ENCODE data around the gene ARGFX.

The ARGFX gene

DNA sequence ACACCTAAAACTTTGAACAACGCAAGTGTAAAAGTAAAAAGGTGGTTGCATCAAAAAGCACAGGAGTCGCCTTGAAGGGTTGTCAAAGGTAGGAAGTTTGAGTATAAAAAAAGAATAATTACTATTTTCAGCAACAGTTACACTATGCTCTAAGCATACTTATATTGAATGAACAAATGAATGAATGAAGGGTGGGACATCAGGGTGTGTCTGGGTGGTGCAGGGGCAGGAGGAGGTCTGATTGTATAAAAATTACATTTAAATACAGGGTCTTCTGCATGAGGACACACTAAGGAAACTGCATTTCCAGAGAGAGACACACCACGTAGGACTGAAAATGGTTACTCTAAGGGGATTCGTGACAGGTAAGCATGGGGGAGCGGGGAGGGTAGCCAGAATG lies at the start of gene ARGFX:
TSS of gene ARGFX (plus strand) at position 301 of the 400 bp plus-strand sequence. CDS start 2,765 bp downstream, outside the sequence.
- Mint-ChIP-seq H3K27me3 (no peaks in the 10 kb centered on the region), H3K4me3 (no peak within 1 kb of the TSS), H3K36me3 (no peaks in the 10 kb centered on the region)

DNA sequence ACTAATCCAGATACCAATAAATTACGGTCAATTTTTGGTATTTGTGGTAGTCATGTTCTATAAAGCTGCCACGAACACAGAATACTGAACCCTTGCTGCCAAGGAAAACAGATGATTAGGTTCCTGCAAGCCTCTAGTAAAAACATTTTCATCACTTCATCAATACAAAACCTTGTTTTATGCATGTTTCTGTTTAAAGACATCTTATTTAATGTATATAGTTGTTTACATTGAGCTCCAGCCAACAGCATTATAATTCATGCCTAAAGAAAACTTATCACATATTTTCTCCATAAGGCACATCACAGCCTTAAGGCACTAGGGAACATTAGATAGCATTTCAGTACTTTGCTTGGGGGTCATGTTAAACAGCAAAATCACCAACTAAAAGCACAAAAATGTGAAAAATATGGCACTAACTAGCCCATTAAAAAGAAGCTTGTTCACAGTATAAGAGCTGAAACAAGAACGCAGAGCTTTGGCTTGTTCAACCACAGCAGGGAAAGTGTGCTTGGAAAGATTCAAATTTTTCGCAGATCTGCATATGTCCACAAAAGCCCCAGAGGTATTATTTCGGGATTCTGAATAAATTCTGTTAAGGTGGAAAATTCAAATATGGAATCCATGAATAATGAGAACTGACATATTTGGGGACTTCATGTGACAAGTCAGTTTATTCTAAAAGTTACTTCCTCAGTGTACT lies 49.6 kb upstream of the ARGFX start:
- Mint-ChIP-seq H3K4me3 (no peak overlapping the region), H3K9me3 (ENCODE audit: low read depth) (peaks cover 14% of the 10 kb centered on the region), H3K36me3 (peaks cover 14% of the 10 kb centered on the region), H3K4me1 (ENCODE audit: low read depth) (no peaks in the 10 kb centered on the region), H3K27ac (no peak overlapping the region), H3K27me3 (no peaks in the 10 kb centered on the region)

More for the DNA sequence above, at the start of gene ARGFX:
- H3K4me1 Mint-ChIP-seq (ENCODE audit: low read depth) = no peaks in the 10 kb centered on the region
- H3K27ac Mint-ChIP-seq = no peak within 1 kb of the TSS
- H3K9me3 Mint-ChIP-seq (ENCODE audit: low read depth) = no peaks in the 10 kb centered on the region

DNA sequence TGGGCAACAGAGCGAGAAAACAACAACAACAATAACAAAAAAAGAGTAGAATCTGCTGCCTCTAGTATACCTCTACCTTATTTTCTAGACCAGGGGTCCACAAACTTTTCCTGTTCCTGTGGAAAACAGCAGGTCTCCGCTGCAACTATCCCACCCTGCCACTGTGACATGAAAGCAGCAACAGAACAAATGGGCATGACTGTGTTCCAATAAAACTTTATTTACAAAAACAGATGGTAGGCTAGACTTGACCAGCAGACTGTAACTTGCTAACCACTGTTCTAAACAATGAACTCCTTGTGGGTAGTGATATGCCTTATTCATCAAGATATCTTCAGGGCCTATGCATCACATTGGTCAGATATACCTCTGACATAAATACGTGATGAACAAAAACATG lies 47.2 kb upstream of the ARGFX start:
- no peak overlapping the region for H3K4me3 Mint-ChIP-seq
- H3K4me1 Mint-ChIP-seq (ENCODE audit: low read depth) = no peaks in the 10 kb centered on the region
- peaks cover 14% of the 10 kb centered on the region for H3K36me3 Mint-ChIP-seq
- peaks cover 12% of the 10 kb centered on the region for H3K9me3 Mint-ChIP-seq (ENCODE audit: low read depth)
- H3K27me3 Mint-ChIP-seq = no peaks in the 10 kb centered on the region
- H3K27ac Mint-ChIP-seq = no peak overlapping the region

DNA sequence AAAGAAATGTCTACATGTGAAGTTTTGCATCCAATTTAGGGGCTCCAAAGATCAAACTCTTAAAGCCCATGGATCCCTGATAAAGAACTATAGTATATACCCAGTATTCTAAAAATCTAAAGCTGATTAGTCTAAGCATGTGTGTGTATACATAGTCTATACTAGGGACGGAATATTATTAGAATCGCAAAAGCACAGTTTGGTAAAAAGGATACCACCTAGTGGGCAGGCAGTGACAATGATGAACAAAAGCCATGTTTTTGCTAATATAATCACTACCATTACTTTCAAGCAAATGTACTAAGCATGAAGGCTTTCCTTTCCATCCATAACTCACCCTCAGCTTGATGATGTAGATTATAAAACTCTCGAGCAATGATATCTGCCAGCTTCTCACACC lies 38.4 kb upstream of the ARGFX start:
- H3K4me1 Mint-ChIP-seq (ENCODE audit: low read depth) = no peaks in the 10 kb centered on the region
- no peak overlapping the region for H3K27ac Mint-ChIP-seq
- no peaks in the 10 kb centered on the region for H3K9me3 Mint-ChIP-seq (ENCODE audit: low read depth)

DNA sequence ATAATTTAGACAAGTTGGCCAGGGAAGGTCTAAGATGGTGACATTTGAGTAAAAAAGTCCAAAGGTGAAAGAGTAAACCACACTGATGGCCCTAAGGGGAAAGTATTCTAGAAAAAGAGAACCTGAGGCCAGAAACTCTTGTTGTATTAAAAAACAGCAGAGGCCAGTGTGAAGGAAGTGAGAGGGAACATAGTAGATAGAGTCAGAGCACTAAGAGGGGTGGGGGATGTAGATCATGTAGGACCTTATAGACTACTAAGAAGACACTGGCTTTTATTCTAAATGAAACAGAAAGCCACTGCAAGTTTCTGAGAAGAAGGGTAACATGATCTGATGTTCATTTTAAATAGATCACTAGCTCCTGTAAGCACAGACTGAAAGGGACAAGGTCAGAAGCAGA lies 36.5 kb upstream of the ARGFX start:
- Mint-ChIP-seq H3K4me3 (no peak overlapping the region), H3K36me3 (peaks cover 2% of the 10 kb centered on the region), H3K9me3 (ENCODE audit: low read depth) (no peaks in the 10 kb centered on the region), H3K27ac (no peak overlapping the region), H3K4me1 (ENCODE audit: low read depth) (no peaks in the 10 kb centered on the region), H3K27me3 (no peaks in the 10 kb centered on the region)

More for the DNA sequence above, 38.4 kb upstream of the ARGFX start:
- H3K27me3 Mint-ChIP-seq = no peaks in the 10 kb centered on the region
- H3K4me3 Mint-ChIP-seq = no peak overlapping the region
- peaks cover 2% of the 10 kb centered on the region for H3K36me3 Mint-ChIP-seq

DNA sequence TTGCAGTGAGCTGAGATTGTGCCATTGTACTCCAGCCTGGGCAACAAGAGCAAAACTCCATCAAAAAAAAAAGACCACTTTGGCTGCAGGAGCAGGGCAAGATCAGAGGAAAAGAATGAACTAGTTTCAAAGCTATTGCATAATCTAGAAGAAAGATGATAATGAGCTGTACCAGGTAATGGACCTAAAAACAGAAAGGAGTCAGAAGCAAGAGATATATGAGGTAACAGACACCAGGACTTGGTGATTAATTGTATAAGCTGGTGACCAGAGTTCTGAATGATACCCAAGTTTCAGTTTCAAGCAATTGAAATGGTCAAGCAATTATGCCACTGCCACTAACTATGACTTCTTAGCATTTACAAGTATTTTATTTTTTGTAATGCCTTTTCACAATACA lies 24.8 kb upstream of the ARGFX start:
- Mint-ChIP-seq H3K27me3 (no peaks in the 10 kb centered on the region), H3K9me3 (ENCODE audit: low read depth) (no peaks in the 10 kb centered on the region), H3K4me1 (ENCODE audit: low read depth) (peaks cover 8% of the 10 kb centered on the region), H3K27ac (no peak overlapping the region), H3K36me3 (peaks cover 3% of the 10 kb centered on the region), H3K4me3 (no peak overlapping the region)

DNA sequence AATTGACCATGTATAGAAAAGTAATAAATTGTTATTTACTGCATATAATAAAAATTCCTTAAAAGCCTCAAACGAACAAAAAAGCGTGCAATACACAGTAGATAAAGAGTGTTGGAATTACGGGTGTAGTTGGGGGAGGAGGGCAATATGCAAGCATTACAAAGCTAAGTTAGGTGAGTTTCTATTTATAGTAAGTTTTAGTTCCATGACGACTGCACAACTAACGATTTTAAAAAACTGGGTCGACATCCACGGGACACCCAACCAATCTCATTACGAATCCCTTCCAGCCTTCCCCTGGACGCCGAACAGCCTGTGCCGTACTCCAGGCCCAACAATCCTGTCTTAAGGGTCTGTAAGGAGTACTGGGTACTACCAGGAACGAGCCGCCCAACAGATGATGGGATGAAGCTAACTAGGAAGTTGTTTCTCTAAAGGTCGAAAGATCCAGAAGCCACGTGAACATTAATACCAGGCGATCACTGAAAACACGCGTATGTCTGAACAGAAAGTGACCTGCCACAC lies 22.6 kb upstream of the ARGFX start:
- Mint-ChIP-seq H3K4me1 (ENCODE audit: low read depth) (peaks cover 8% of the 10 kb centered on the region), H3K4me3 (peak overlapping the region; percentile 95), H3K9me3 (ENCODE audit: low read depth) (no peaks in the 10 kb centered on the region), H3K36me3 (no peaks in the 10 kb centered on the region), H3K27ac (peak overlapping the region; percentile 80), H3K27me3 (no peaks in the 10 kb centered on the region)

DNA sequence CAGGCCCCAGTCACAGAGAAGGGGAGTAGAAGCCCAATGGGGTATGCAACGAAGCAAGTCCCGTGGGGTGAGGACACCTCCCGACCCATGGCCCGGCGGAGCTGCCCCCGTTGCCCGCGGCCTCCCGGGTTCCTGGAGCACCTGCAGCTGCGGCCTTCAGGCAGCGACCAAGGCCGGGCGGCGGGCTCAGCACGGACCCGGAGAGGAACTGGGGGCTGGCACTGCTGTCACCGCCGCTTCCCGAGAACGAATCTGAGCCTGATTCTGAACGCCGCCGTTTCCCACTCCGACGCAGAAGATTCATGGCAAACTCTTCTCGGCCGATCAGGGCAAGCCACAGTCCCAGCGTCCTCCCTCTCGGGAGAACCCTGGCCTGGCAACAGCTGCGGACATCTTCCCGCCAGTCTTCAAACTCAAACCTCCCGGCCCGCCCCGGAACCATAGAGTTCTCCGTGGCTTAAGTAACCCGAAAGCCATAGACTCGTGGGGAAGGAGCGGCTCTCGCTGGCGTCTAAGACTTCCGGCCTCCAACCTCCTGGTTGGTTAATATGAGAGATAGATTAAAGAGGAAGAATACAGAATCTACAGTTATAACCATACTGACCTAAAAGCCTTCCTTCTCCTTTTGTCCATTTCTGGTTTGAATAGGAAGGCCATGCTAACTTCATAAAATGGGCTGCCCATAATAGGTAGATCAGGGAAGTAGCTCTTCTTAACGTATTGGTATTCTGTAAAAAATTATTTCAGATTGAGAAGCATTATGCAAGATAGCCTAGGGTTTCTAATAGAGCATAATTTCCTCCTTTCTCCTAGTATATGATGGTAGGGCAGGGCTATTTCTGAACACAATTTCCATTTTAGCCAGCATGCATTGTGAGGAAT lies 21.9 kb upstream of the ARGFX start, which contains the start of gene POLQ:
TSS of gene POLQ (minus strand) at position 415 of the 882 bp plus-strand sequence. CDS start at position 304, 111 bp downstream.
- Mint-ChIP-seq H3K27me3 (no peaks in the 10 kb centered on the region), H3K4me3 (peak within 1 kb of the TSS; percentile 95), H3K27ac (peak within 1 kb of the TSS; percentile 96), H3K9me3 (ENCODE audit: low read depth) (no peaks in the 10 kb centered on the region), H3K4me1 (ENCODE audit: low read depth) (peaks cover 8% of the 10 kb centered on the region), H3K36me3 (no peaks in the 10 kb centered on the region)

DNA sequence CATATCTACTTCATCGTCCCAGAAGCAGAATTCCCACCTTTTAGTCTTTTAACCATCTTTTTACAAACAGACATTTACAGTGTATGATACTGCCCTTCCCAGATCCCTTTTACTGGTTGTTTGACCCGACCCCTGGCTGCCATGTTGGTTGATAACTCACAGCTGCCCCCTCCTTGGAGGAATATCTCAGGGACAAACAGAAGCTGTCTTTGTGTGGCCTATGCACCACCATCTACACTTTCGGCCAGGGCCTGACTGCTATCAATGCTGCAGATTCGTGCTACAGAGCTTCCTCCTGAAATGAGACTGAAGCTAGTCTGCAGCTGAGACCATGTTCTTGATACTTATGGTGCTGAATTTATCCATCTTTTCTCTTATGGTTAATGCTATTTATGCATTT lies 15.4 kb upstream of the ARGFX start:
- no peaks in the 10 kb centered on the region for H3K9me3 Mint-ChIP-seq (ENCODE audit: low read depth)
- no peak overlapping the region for H3K4me3 Mint-ChIP-seq
- H3K36me3 Mint-ChIP-seq = no peaks in the 10 kb centered on the region
- no peak overlapping the region for H3K27ac Mint-ChIP-seq
- H3K27me3 Mint-ChIP-seq = peaks cover 5% of the 10 kb centered on the region
- H3K4me1 Mint-ChIP-seq (ENCODE audit: low read depth) = no peaks in the 10 kb centered on the region

DNA sequence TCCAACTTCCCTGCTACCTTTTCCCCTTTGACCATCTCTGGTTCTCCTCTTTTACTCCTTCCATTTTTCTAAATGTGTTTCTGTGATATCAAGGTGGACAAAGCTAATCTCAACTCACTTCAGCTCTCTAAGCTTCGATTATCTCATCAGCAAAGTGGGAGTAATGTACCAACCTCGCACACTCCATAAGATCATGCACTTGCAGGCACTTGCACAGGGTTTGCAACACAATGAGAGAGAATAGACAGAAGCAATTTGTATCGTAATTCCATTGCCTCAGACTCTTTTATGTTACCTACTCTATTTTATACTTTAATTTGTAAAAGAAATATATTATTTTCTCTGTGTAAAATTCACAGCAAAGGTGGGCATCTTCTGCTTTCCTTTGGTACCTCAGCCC lies 15.0 kb upstream of the ARGFX start:
- H3K9me3 Mint-ChIP-seq (ENCODE audit: low read depth) = no peaks in the 10 kb centered on the region
- H3K27ac Mint-ChIP-seq = no peak overlapping the region
- no peaks in the 10 kb centered on the region for H3K36me3 Mint-ChIP-seq
- H3K4me1 Mint-ChIP-seq (ENCODE audit: low read depth) = no peaks in the 10 kb centered on the region
- no peak overlapping the region for H3K4me3 Mint-ChIP-seq
- peaks cover 5% of the 10 kb centered on the region for H3K27me3 Mint-ChIP-seq

DNA sequence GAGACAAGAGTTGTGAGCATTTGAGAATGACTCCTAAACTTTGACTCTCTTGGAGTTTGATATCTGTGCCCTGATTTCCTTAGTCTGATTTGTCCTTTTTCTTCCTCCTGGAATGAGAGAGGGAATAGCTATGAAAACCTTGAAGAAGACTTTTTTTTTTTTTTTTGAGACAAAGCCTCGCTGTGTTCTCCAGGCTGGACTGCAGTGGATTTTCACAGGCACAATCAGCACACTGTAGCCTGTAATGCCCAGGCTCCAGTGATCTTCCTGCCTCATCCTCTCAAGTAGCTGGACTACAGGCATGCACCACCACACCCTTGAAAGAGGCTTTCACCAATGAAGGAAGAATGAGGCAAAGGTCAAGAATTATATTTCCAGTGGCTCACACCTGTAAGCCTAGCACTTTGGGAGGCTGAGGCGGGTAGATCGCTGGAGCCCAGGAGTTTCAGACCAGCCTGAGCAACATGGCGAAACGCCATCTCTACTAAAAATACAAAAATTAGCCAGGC lies 10.3 kb upstream of the ARGFX start:
- Mint-ChIP-seq H3K4me3 (no peak overlapping the region), H3K27ac (no peak overlapping the region), H3K36me3 (no peaks in the 10 kb centered on the region)

DNA sequence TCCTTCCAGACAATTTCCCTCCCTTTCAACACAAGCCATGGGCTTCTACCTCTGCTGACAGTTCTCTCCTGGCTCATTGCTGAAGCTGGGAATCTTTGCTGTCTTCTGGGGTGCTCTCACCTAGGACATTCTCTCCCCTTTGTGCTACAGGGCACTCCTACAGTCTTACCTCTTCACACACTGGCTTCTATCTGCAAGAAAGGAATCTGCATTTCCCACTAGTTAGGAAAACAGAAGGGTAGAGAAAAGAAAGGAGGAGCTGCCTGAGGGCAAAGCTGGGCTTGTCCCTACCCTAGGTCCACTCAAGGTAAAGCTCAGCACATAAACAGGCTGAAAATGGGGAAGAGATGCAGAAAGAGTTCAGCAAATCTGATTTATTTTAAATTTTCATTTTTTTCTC lies 5.6 kb upstream of the ARGFX start:
- H3K27ac Mint-ChIP-seq = no peak overlapping the region
- no peak overlapping the region for H3K4me3 Mint-ChIP-seq
- H3K36me3 Mint-ChIP-seq = no peaks in the 10 kb centered on the region

More for the DNA sequence above, 10.3 kb upstream of the ARGFX start:
- no peaks in the 10 kb centered on the region for H3K9me3 Mint-ChIP-seq (ENCODE audit: low read depth)
- H3K27me3 Mint-ChIP-seq = peaks cover 7% of the 10 kb centered on the region
- H3K4me1 Mint-ChIP-seq (ENCODE audit: low read depth) = no peaks in the 10 kb centered on the region

DNA sequence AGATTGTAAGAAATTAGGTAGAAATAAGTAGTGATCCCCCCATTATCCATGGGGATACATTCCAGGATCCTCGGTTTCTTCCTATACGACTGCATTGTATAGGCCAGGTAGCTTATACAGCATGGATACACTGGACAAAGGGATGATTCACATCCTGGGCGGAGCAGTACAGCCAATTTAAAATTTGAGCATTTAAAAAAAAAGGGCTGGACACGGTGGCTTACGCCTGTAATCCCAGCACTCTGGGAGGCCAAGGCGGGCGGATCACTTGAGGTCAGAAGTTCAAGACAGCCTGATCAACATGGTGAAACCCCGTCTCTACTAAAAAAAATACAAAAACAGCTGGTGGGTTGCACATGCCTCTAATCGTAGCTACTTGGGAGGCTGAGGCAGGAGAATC lies 976 bp upstream of the ARGFX start:
- Mint-ChIP-seq H3K27ac (no peak overlapping the region), H3K4me3 (no peak overlapping the region), H3K36me3 (no peaks in the 10 kb centered on the region), H3K4me1 (ENCODE audit: low read depth) (no peaks in the 10 kb centered on the region), H3K27me3 (no peaks in the 10 kb centered on the region), H3K9me3 (ENCODE audit: low read depth) (no peaks in the 10 kb centered on the region)

More for the DNA sequence above, 5.6 kb upstream of the ARGFX start:
- Mint-ChIP-seq H3K9me3 (ENCODE audit: low read depth) (no peaks in the 10 kb centered on the region), H3K27me3 (peaks cover 4% of the 10 kb centered on the region), H3K4me1 (ENCODE audit: low read depth) (no peaks in the 10 kb centered on the region)

DNA sequence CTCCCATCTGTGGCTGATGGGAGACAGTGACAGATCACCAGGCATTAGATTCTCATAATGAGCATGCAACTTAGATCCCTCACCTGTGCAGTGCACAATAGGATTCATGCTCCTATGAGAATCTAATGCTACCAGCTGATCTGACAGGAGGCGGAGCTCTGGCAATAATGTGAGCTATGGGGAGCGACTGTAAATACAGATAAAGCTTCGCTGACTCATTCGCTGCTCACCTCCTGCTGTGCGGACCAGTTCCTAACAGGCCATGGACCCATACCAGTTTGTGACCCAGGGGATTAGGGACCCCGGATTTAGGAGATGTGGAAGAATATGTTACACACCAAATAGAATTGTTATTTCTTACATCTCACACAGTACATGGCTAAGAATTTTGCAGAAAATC lies 6.7 kb downstream of the ARGFX start:
- Mint-ChIP-seq H3K9me3 (ENCODE audit: low read depth) (no peaks in the 10 kb centered on the region), H3K4me3 (no peak overlapping the region), H3K4me1 (ENCODE audit: low read depth) (no peaks in the 10 kb centered on the region), H3K27ac (no peak overlapping the region), H3K27me3 (no peaks in the 10 kb centered on the region), H3K36me3 (no peaks in the 10 kb centered on the region)

DNA sequence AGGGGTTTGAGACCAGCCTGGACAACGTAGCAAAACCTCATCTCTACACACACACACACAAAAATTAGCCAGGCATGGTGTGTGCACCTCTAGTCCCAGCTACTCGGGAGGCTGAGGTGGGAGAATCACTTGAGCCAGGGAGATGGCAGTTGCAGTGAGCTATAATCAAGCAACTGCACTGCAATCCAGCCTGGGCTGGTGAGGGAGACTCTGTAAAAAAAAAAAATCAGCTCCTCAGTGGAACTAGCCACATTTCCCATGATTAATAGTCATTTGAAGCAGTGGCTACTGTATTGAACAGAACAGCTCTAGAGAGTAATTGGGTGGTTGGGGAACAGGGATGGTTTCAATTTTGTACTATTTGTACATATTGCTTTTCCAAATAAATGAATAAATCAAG lies 13.9 kb downstream of the ARGFX start:
- Mint-ChIP-seq H3K36me3 (no peaks in the 10 kb centered on the region), H3K9me3 (ENCODE audit: low read depth) (no peaks in the 10 kb centered on the region), H3K27me3 (peaks cover 1% of the 10 kb centered on the region), H3K4me3 (no peak overlapping the region), H3K27ac (no peak overlapping the region), H3K4me1 (ENCODE audit: low read depth) (no peaks in the 10 kb centered on the region)

All from activated naive CD8-positive, alpha-beta T cell (primary cell).